IPS DF 6.9 (cell line): ENCODE measurements around the gene BBS12.
A peak's percentile ranks its signal among the peaks of the same experiment; 100 is the strongest.

ENCODE experiments used
- DNase-seq: peaks from one replicate; pipeline ENCODE4 v3.0.0-alpha.2; 2013; ENCODE audit warnings: low read depth, low spot score
- H3K27ac ChIP-seq: one replicate; pipeline ENCODE4 v1.5.1; 2013; ENCODE audit warnings: low read length, control low read depth
- H3K27me3 ChIP-seq: 2 replicates; pipeline ENCODE4 v1.6.1; 2013; ENCODE audit warnings: mild to moderate bottlenecking, low read length; ENCODE audit not compliant: control insufficient read depth, insufficient read depth
- H3K36me3 ChIP-seq: 2 replicates; pipeline ENCODE4 v1.6.1; 2013; ENCODE audit warnings: low read length; ENCODE audit not compliant: control insufficient read depth, insufficient read depth
- H3K4me1 ChIP-seq: 2 replicates; pipeline ENCODE4 v1.6.1; 2013; ENCODE audit warnings: low read length; ENCODE audit not compliant: control insufficient read depth, insufficient read depth
- H3K4me3 ChIP-seq: 2 replicates; pipeline ENCODE4 v1.5.1; 2013; ENCODE audit warnings: mild to moderate bottlenecking, low read length
- H3K9me3 ChIP-seq: 2 replicates; pipeline ENCODE4 v1.6.1; 2013; ENCODE audit warnings: low read length, inconsistent platforms; ENCODE audit not compliant: control insufficient read depth, insufficient read depth
- whole genome bisulfite sequencing: extraction: QIAGEN DNeasy Blood & Tissue Kit; methylation state at CpG from one replicate; pipeline ENCODE4 v1.1.7; 2013; ENCODE audit warnings: mixed read lengths, missing lambda C conversion rate; ENCODE audit not compliant: insufficient read length, insufficient coverage; 5-methylcytosine and 5-hydroxymethylcytosine counted together

Gene BBS12

DNA sequence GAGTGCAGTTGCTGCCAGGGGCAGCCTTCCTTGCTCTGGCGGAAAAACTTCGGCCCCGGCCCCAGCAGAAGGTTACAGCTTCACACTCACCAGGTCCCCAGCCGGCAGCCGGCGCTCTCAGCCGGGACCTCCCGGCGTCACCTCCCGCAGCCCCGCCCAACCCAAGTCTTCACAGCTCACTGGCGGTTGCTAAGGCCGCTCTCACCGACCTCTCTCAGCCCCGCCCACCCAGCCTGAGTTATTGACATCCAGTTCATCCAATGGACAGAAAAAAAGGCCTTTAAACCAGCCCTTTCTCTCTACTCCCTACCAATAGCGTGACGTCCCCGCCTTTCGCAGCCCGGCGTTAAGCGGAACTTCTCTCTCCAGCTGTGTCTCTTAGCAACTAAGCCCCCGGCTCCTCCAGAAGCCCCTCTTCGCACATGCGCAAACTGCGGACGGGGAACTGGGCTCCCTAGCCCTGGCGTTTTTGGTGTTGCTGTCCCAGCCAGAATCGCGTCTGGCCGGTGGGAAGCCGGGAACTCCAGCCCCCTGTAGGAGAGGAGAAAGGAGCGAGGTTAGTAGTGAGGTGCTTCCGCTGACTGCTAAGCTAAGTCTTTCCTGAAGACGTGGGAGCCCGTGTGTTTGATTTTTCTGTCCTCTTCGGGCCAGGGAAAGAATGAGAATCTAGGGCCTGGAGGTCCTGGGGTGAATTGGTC is at the start of gene BBS12:
Gene BBS12, plus strand, starts transcription at position 376 of the 698 bp plus-strand sequence. CDS start 9,189 bp downstream, outside the sequence.
- peak; percentile 99 for DNase-seq
- peak within 1 kb of the TSS; percentile 51; the same call in 1 of the 2 replicates for H3K4me3 ChIP-seq
- no peaks in the 10 kb centered on the region for H3K36me3 ChIP-seq
- H3K4me1 ChIP-seq = no peaks in the 10 kb centered on the region; the same call in 1 of the 2 replicates
- WGBS = no CpG with 5 or more reads among the region's 37 CpGs
- no peaks in the 10 kb centered on the region for H3K9me3 ChIP-seq
- H3K27me3 ChIP-seq = no peaks in the 10 kb centered on the region
- no peak within 1 kb of the TSS for H3K27ac ChIP-seq

DNA sequence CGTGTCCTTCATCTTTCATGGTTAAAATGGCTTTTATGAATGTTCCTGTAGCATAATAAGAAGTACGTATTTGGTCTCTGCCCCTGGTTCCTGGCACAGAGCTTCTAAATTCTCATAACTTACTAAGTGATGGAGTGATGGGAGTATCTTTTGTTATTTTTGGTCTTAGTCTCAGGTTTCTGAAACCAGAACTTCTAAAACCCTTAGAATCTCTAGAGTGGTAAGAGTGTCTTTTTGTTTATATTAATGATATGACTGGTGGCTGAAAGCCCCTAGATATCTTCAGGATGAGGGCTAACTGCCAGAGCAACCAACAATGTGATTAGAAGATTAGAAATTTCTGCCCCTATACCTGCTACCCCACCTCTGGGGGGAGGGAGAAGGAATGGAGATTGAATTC is 45.8 kb upstream of the BBS12 start:
- no CpG with 5 or more reads among the region's 2 CpGs for WGBS
- peaks cover 3% of the 10 kb centered on the region for H3K9me3 ChIP-seq

DNA sequence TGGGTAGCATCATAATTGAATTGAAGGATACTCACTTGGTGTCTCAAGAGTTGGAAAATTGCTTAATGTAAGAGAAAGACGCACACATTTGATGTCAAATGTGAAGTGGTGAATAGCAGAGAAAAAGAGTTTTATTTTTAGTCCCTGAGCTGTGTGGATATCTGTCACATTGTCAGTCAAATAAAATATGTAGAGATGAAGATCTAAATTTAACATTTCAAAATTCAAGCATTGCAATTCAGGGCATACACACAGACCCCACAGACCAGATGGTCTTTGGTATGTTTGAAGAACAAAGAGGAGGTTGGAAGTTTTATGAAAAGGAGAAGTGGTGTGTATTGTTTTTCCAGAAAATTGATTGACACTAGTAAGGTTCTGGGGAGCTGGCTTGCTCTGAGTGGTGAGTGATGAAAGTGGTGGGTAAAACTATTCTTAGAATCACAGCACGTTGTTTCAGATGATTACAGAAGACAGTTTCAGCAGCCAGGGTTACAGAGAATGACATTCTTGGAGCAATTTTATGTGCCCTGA is 44.9 kb upstream of the BBS12 start:
- Histone ChIP-seq H3K27me3 (no peaks in the 10 kb centered on the region), H3K4me3 (no peak overlapping the region), H3K9me3 (no peaks in the 10 kb centered on the region), H3K27ac (no peak overlapping the region), H3K4me1 (no peaks in the 10 kb centered on the region), H3K36me3 (no peaks in the 10 kb centered on the region)
- no CpG with 5 or more reads among the region's 2 CpGs for WGBS
- no peak for DNase-seq

More for the DNA sequence above, 45.8 kb upstream of the BBS12 start:
- Histone ChIP-seq H3K4me3 (no peak overlapping the region), H3K4me1 (no peaks in the 10 kb centered on the region), H3K27me3 (no peaks in the 10 kb centered on the region), H3K36me3 (no peaks in the 10 kb centered on the region), H3K27ac (no peak overlapping the region)
- no peak for DNase-seq

DNA sequence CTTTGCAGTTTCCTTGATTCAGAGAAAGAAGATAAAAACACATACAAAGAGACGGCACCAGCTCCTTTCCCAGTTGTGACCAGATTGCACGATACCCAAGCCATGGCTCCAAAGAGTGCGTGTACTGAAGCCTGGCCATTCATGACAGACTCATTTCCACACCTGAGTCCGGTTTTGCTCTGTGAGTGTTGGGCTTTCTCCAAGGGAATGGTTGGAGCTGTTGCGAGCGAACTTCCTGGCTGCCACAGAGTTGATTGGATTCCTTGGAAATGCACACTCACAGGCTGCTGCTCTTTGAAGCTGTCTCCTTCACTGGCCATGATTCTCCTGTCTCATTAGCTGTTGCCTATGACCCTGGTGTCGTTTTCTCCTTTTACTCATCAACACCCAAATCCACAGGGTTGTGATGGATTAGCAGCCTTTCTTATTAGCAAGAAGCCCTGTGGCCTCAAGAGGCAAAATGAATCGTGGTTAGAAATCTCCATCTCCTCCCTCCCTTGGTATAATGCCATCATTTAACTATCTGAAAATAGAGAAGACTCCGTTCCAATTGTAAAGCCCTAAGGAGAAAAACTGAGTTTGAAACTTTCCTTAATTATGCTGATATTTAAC is 43.9 kb upstream of the BBS12 start:
- Histone ChIP-seq H3K4me3 (no peak overlapping the region), H3K4me1 (no peaks in the 10 kb centered on the region), H3K27me3 (no peaks in the 10 kb centered on the region), H3K9me3 (no peaks in the 10 kb centered on the region), H3K36me3 (no peaks in the 10 kb centered on the region), H3K27ac (no peak overlapping the region)
- WGBS = no CpG with 5 or more reads among the region's 9 CpGs
- DNase-seq = no peak

DNA sequence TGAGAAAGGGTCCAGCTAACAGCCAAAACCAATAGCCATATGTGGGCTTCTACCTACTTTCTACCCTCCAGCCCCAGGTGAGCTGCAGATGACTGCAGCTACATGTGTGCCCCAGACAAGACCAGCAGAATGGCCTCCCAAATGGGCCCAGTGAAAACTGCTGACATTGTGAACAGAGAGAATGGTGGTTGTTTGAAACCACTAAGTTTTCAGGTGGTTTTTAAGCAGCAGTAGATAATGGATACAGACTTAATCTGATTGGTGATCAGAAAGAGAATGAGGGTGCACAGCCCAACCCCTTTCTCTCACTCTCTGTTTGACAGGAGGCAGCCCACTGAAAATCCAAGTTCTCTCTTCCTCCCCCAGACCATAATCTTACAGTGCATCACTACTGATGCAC is 42.5 kb upstream of the BBS12 start:
- DNase-seq = no peak
- no peaks in the 10 kb centered on the region for H3K9me3 ChIP-seq
- H3K4me1 ChIP-seq = no peaks in the 10 kb centered on the region
- H3K27me3 ChIP-seq = no peaks in the 10 kb centered on the region
- no peaks in the 10 kb centered on the region for H3K36me3 ChIP-seq
- H3K4me3 ChIP-seq = no peak overlapping the region
- no peak overlapping the region for H3K27ac ChIP-seq

DNA sequence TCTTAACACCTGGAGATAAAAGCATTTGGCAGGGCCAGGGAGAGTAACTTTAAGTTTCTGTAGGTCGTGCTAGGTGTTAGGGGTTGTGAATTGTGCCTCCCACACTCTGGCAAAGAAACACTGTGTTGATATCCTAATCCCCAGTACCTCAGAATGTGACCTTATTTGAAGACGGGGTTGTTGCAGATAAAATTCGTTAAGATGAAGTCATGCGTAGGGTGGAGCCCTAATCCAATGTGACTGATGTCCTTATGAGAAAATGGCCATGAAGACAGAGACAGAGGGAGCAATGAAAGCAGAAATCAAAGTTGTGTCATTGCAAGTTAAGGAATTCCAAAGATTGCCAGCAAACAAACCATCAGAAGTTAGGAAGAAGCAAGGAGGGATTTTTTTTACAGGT is 40.5 kb upstream of the BBS12 start:
- no peak overlapping the region for H3K4me3 ChIP-seq
- H3K4me1 ChIP-seq = no peaks in the 10 kb centered on the region
- no peak for DNase-seq
- H3K27me3 ChIP-seq = no peaks in the 10 kb centered on the region
- H3K27ac ChIP-seq = no peak overlapping the region
- no peaks in the 10 kb centered on the region for H3K36me3 ChIP-seq
- no CpG with 5 or more reads among the region's 4 CpGs for WGBS
- H3K9me3 ChIP-seq = no peaks in the 10 kb centered on the region

DNA sequence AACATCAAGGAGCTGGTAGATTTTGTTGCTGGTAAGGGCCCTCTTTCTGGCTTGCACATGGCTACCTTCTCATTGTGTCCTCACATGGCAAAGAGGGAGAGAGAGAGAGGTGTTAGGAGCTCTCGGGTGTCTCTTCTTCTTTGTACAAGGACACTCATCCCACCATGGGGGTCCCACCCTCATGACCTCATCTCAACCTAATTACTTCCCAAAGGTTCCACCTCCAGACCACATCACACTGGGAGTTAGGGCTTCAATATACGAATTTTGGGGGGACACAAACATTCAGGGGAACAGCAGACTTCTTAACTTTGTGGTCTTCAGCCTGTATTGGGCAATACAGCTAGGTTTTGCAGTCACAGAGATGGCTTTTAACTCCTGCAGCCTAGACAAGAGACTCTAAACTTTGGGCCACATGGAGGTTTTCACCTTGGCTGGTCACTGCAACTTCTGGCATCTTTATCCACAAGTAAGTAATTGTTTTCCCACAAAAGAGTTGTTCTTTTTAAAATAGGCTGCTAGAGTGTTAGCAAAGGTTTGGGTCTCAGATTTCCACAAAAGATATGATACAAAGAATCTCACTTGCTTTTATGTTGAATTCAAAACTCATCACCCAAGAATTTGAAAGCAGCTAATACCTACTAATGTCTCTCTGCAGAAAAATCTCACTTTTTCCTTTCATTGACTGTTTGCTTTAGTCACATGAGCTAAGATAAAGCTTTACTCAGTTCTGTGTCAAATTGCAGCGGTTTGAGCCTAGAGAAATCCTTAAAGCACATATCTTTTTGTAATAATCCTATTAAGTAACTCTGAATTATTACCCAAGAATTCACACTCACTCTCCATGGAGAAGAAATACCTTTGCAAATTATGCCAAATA is 39.6 kb upstream of the BBS12 start:
- Histone ChIP-seq H3K27ac (no peak overlapping the region), H3K9me3 (no peaks in the 10 kb centered on the region), H3K27me3 (no peaks in the 10 kb centered on the region), H3K4me3 (no peak overlapping the region), H3K36me3 (no peaks in the 10 kb centered on the region), H3K4me1 (peaks cover 2% of the 10 kb centered on the region; the same call in 1 of the 2 replicates)
- WGBS = no CpG with 5 or more reads among the region's 3 CpGs
- DNase-seq = no peak

DNA sequence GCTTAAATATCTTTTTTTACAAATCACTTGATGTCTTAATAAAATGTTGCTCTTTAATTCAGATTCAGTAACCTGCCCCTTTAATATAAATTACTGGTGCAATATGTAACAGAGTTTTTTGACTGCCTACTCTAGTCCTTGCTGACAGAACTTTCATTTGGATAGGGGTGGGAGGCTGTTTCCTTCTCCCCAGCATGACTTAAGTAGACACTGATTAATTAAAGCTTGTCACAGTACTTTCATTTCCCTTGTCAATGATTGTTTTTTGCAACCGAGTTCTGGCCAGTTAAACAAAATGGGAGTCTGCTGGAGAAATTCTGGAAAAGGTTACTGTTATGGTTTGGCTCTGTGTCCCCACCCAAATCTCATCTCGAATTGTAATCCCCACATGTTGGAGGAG is 37.3 kb upstream of the BBS12 start:
- Histone ChIP-seq H3K9me3 (no peaks in the 10 kb centered on the region), H3K4me3 (no peak overlapping the region), H3K27ac (no peak overlapping the region), H3K4me1 (peaks cover 2% of the 10 kb centered on the region; the same call in 1 of the 2 replicates), H3K27me3 (no peaks in the 10 kb centered on the region), H3K36me3 (no peaks in the 10 kb centered on the region)
- no CpG with 5 or more reads among the region's 2 CpGs for WGBS
- DNase-seq = no peak

DNA sequence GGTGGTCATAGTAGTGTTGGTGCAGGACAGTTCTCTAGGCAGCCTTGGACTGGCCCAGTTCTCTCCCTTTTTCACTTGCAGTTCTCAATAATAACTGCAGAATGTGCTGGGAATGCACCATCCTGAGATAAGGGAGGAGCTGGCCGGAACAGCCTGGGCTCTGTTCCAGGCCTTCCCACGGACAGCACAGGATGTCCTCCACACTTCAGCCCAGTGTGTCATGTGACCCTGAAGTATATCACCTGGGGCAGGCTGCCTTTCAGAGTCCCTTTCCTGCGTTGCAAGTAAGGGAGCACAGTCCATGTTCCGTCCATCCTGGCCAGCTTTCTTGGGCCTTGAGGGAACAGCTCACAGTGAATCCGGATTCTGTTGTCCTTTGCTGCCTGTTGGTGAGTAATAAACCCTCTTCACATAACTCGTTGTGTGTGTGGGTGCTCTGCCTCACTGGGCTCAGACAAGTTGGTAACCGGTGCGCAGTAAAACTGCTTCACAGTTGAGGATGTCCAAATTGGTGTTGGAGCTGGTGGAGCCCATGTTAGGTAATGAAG is 32.3 kb upstream of the BBS12 start:
- no peaks in the 10 kb centered on the region for H3K36me3 ChIP-seq
- no peaks in the 10 kb centered on the region for H3K27me3 ChIP-seq
- DNase-seq = no peak
- H3K9me3 ChIP-seq = no peaks in the 10 kb centered on the region
- no peak overlapping the region for H3K4me3 ChIP-seq
- H3K27ac ChIP-seq = no peak overlapping the region
- no CpG with 5 or more reads among the region's 8 CpGs for WGBS
- peaks cover 2% of the 10 kb centered on the region; the same call in 1 of the 2 replicates for H3K4me1 ChIP-seq

DNA sequence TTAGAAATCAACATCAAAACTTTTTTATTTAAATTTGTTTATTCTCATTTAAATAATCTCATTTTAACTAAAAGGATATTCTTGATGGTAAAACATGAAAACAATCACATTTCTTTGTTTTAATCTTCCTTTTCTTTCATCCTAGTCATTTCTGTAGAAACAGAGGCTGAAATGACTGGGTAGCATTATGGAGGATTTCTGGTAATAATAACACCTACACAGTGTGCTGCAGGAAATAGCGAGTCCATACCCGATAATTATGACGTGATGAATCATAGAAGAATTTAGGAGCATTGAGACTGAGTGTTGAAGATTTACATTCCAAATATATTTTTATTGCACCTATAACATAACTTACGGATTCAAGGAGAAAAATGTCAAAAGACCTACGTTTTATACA is 31.4 kb upstream of the BBS12 start:
- Histone ChIP-seq H3K27ac (no peak overlapping the region), H3K9me3 (no peaks in the 10 kb centered on the region), H3K4me1 (peaks cover 2% of the 10 kb centered on the region; the same call in 1 of the 2 replicates), H3K36me3 (no peaks in the 10 kb centered on the region), H3K27me3 (no peaks in the 10 kb centered on the region), H3K4me3 (no peak overlapping the region)
- DNase-seq = no peak
- WGBS = no CpG with 5 or more reads among the region's 5 CpGs
